Aorta (tissue), 5 donors: ENCODE measurements around the gene TMEFF1. TPM values are rescaled to one million over a fixed set of nuclear protein-coding genes. Genes with fewer than 3 reads are reported as not detected.
"Not testable (repeated sequence)": the region's sequence is repeated elsewhere in the genome, so short reads cannot be mapped to it uniquely, and the experiment has no call there.

ENCODE experiments used
- ATAC-seq: fragments of 200-7000 bp; cut with Tn5 transposase; one replicate; pipeline ENCODE4 v1.9.1; 2022; ENCODE audit warnings: moderate library complexity; ENCODE audit not compliant: low FRiP score
- DNase-seq, 2 donors: peaks; one replicate each; pipeline ENCODE4 v3.0.0-alpha.2; 2020
- H3K27ac ChIP-seq, 2 donors: one replicate each; pipeline ENCODE4 v1.5.1; 2013; ENCODE audit warnings: low read length in 2 of 2, mild to moderate bottlenecking in 2 of 2, moderate library complexity in 2 of 2, control low read depth in 1 of 2, inconsistent platforms in 1 of 2, low read depth in 1 of 2
- H3K27me3 ChIP-seq, 2 donors: one replicate each; pipeline ENCODE4 v1.6.1; 2013; ENCODE audit warnings: control low read depth in 1 of 2, low read length in 1 of 2, mild to moderate bottlenecking in 1 of 2, moderate library complexity in 1 of 2; ENCODE audit not compliant: insufficient read depth in 2 of 2, control insufficient read depth in 1 of 2
- H3K36me3 ChIP-seq, 2 donors: one replicate each; pipeline ENCODE4 v1.6.1; 2013; ENCODE audit warnings: control low read depth in 1 of 2, low read length in 1 of 2, mild to moderate bottlenecking in 1 of 2; ENCODE audit not compliant: insufficient read depth in 2 of 2, control insufficient read depth in 1 of 2
- H3K4me1 ChIP-seq, 2 donors: one replicate each; pipeline ENCODE4 v1.6.1; 2013; ENCODE audit warnings: low read length in 2 of 2, control low read depth in 1 of 2, mild to moderate bottlenecking in 1 of 2, moderate library complexity in 1 of 2; ENCODE audit not compliant: insufficient read depth in 2 of 2, control insufficient read depth in 1 of 2
- H3K4me3 ChIP-seq, 2 donors: one replicate each; pipeline ENCODE4 v1.5.1; 2013; ENCODE audit warnings: low read length in 2 of 2, control low read depth in 1 of 2, mild to moderate bottlenecking in 1 of 2
- H3K9me3 ChIP-seq: one replicate; pipeline ENCODE4 v1.6.1; 2013; ENCODE audit warnings: mild to moderate bottlenecking, low read length; ENCODE audit not compliant: control insufficient read depth
- WGBS, 2 donors: extraction: QIAGEN DNeasy Blood & Tissue Kit; methylation state at CpG; one replicate each; pipeline ENCODE4 v1.1.7; 2013; 5-methylcytosine and 5-hydroxymethylcytosine counted together
- intact Hi-C, 2 donors: fragments of 100-400 bp; cut with DNase I; formaldehyde crosslinking; loops; one replicate each; pipeline versions ENCODE4 v1.14.2 to v1.15.0; 2022
- polyA plus RNA-seq, 2 donors: library from polyadenylated mRNA; stranded (reverse); fragments of 200-250 nt; gene quantifications; one replicate each; pipeline ENCODE4 v1.2.3, GENCODE V29; 2013
- total RNA-seq, 2 donors: library from RNA; stranded (reverse); fragmentation: NEBNext Ultra II Directional; extraction: Animal tissue kit (Norgen Biotek cat#: 25700); gene quantifications; one replicate each; pipeline ENCODE4 v1.2.1, GENCODE V29; 2021
- donor health status: healthy with polysubstance abuse.
- donor health status: Bipolar disorder and iron deficiency.
- donor health status: DM: no; HTN: no; CAD: no.
- donor health status: DM: no; HTN: no; CAD: no.
- donor health status: DM: yes; HTN: yes; CAD: no.

The TMEFF1 gene
- total and polyA plus RNA-seq, 4 donors: 0.27 to 0.78 TPM; not detected in 2

DNA sequence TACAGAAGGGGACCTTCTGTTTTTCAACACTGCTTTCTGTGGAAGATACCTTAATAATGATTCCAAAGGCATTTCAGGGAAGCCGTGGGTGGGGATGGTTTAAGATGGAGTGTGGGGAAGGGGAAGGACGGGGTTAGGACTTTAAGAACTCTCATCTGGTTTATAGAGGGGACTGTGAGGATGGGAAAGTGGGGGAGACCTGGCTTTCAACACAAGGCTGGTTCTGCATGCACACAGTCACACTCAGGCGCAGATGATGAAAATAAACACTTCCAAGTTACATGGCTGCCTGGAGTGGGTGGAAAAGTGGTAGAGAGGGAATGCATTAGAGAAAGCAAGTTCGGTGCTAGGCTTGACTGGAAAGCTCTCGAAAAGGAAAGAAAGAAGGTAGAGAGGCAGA, 41.1 kb upstream of the TMEFF1 start:
- Histone ChIP-seq H3K9me3 (peaks cover 1% of the 10 kb centered on the region), H3K27me3 (no peaks in the 10 kb centered on the region), H3K4me1 (peaks cover 0 to 4% of the 10 kb centered on the region in 2 donors), H3K27ac (no peak overlapping the region), H3K4me3 (no peak overlapping the region), H3K36me3 (peaks cover 0 to 1% of the 10 kb centered on the region in 2 donors)
- whole genome bisulfite sequencing, 2 donors: 95 to 97% methylated on average over 5 of the region's 5 CpGs
- no peak for ATAC-seq
- intact Hi-C loops: loop anchor here in 1 of 2 donors (10.0 kb wide), 1 partner anchor 163 kb away; no protein-coding TSS in a partner anchor
- no peak for DNase-seq

DNA sequence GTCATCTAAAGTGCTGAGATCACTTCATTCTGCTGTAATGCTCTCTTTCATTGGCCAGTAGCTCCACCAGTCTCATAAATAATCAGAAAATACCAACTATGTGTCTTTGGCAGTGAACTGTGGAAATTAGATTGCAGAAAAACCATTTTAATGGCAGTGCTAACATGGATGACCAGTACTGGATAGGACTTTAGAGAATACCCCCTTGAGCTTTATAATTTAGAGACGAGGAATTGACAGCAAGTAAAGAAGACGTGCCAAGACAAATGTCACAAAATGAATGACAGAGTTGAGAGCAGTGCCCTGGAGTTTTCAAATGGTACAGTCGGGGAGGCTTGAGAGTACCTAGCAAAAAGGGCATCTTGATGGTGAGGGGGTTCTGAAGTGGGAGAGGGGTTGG, 40.2 kb upstream of the TMEFF1 start:
- Histone ChIP-seq H3K4me3 (no peak overlapping the region), H3K4me1 (peaks cover 0 to 4% of the 10 kb centered on the region in 2 donors), H3K36me3 (peaks cover 0 to 1% of the 10 kb centered on the region in 2 donors), H3K9me3 (peaks cover 1% of the 10 kb centered on the region), H3K27me3 (no peaks in the 10 kb centered on the region), H3K27ac (no peak overlapping the region)
- intact Hi-C loops: loop anchor here in 1 of 2 donors (10.0 kb wide), 1 partner anchor 162 kb away; no protein-coding TSS in a partner anchor
- DNase-seq (no peak), ATAC-seq (no peak)
- 83 to 87% methylated on average over 3 of the region's 3 CpGs for WGBS, 2 donors

DNA sequence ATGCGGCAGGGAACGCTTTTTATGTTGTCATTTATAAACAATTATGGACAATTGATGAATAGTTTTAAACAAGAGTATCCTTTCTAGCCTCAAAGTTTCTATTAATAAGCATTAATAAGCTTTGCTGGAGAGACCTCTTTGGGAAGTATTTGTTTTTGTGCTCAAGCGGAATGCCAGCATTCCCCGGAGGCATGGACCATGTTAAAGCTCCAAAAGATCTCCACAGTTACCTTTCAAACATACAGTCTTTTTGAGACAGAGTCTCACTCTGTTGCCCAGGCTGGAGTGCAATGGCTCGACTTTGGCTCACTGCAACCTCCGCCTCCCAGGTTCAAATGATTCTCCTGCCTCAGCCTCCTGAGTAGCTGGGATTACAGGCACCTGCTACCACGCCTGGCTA, 36.4 kb upstream of the TMEFF1 start:
- H3K27ac ChIP-seq: no peak overlapping the region
- H3K4me1 ChIP-seq: peaks cover 0 to 1% of the 10 kb centered on the region in 2 donors
- 61 to 67% methylated on average over 7 of the region's 7 CpGs for WGBS, 2 donors
- H3K27me3 ChIP-seq: no peaks in the 10 kb centered on the region
- ATAC-seq (no peak), DNase-seq (no peak)
- no peak overlapping the region for H3K4me3 ChIP-seq
- peaks cover 0 to 1% of the 10 kb centered on the region in 2 donors for H3K36me3 ChIP-seq
- H3K9me3 ChIP-seq: peaks cover 1% of the 10 kb centered on the region
- intact Hi-C loops: loop anchor here (5.0 to 10.0 kb wide), 2 partner anchors 84 to 158 kb away; partner anchors contain the start of gene TEX10 (in 1 of the 2)

DNA sequence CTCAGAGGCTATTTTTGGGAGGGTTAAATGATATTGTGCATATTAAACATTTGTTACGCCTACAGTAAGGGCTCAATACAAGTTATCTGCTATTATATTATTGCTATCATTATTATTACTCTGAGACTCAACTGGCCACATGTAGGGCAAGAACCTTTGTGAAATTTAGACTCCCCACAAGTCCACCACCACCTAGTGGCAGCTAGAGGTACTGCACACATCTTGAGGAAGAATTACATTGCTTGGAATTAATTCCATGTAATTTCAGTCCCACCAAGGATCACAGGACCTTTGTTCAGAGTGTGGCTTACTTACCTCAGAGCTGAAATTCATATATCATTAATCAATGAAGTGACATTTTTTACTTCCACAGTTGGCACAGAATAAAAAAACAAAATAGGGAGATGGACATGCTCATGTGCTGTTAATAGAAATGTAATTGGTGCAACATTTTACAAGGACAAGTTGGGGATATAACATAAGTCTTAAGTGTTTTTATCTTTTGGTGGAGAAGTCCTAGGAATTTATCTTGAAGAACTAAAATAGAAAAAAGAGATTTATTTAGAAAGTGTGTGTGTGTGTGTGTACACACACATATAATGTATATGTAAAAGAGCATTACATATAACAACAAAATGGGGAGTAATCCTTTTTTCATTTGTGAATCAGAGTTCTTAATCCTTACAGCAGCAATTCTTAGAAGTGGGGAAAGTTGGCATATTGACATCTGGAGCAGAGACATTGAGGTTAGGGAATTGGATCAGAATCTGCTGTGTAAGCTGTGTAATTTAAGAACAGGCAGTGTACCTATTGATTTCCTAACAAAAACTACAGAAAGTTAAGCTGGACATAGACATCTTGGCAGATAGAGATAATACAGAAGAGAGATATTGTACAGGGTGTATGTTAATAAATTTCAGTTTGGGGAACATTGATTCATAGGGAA, 34.8 kb upstream of the TMEFF1 start:
- Histone ChIP-seq H3K36me3 (peaks cover 0 to 1% of the 10 kb centered on the region in 2 donors), H3K4me3 (no peak overlapping the region), H3K9me3 (peaks cover 1% of the 10 kb centered on the region), H3K27me3 (no peaks in the 10 kb centered on the region), H3K4me1 (peaks cover 0 to 1% of the 10 kb centered on the region in 2 donors), H3K27ac (no peak overlapping the region)
- DNase-seq (peak; percentile 75 to 79), ATAC-seq (peak; percentile 68)
- 91% methylated on average over 1 of the region's 1 CpG for WGBS, 2 donors
- intact Hi-C loops: loop anchor here (5.0 to 10.0 kb wide), 2 partner anchors 86 to 157 kb away; partner anchors contain the start of gene TEX10 (in 1 of the 2)

DNA sequence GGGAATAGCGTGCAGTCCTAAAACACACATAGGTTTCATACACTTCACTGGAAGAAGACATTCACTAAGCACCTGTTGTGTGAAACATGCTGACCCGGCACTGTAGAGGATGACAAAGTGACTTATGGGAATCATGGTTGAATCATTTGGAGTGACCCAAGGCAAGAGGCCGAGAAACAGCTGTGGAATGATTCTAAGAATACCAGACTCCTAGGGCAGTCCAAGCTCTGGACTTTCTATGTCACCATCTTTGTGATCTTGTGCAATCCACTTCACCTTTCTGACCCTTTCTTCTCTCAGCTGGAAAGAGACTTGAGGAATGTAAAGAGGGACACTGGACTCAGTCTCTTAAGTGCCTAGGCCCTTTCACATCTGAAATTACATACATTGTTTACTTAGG, 32.9 kb upstream of the TMEFF1 start:
- Histone ChIP-seq H3K36me3 (peaks cover 0 to 5% of the 10 kb centered on the region in 2 donors), H3K27me3 (no peaks in the 10 kb centered on the region), H3K4me3 (no peak overlapping the region), H3K27ac (no peak overlapping the region), H3K9me3 (peaks cover 1% of the 10 kb centered on the region), H3K4me1 (no peaks in the 10 kb centered on the region)
- intact Hi-C loops: no loop called here
- no peak for ATAC-seq
- no peak for DNase-seq
- WGBS, 2 donors: 81 to 85% methylated on average over 3 of the region's 3 CpGs

DNA sequence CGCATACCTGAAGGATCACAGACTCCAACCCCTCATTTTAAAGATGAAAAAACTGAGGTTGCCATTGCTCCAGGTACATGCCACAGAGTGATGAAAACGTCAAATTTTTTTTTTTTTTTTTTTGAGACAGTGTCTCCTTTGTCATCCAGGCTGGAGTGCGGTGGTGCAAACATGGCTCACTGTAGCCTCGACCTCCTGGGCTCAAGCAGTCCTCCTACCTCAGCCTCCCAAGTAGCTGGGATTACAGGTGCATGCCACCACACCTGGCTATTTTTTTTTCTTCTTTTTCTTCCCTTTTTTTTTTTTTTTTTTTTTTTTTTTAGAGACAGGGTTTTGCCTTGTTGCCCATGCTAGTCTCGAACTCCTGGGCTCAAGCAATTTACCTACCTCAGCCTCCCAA, 32.5 kb upstream of the TMEFF1 start:
- H3K9me3 ChIP-seq, intact Hi-C loops: not testable (repeated sequence)
- WGBS, 2 donors: 93 to 94% methylated on average over 5 of the region's 5 CpGs

DNA sequence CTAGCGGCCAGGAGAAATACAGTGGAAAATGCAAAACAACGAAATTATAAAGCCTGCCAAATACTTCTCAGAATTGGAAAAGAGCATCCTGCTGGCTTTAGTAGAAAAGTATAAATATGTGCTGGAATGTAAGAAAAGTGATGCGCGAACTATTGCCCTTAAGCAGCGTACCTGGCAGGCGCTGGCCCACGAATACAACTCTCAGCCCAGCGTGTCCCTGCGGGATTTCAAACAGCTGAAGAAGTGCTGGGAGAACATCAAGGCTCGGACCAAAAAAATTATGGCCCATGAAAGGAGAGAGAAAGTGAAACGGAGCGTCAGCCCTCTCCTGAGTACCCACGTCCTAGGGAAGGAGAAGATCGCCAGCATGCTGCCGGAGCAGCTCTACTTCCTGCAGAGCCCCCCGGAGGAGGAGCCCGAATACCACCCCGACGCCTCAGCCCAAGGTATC, 31.0 kb upstream of the TMEFF1 start:
- intact Hi-C loops: no loop called here
- Histone ChIP-seq H3K36me3 (peaks cover 0 to 4% of the 10 kb centered on the region in 2 donors), H3K4me1 (no peaks in the 10 kb centered on the region), H3K9me3 (no peaks in the 10 kb centered on the region), H3K4me3 (peak overlapping the region in 1 of 2 donors; percentile 2), H3K27ac (peak overlapping the region in 1 of 2 donors; percentile 51), H3K27me3 (no peaks in the 10 kb centered on the region)
- no peak for DNase-seq
- 26 to 47% methylated on average over 19 of the region's 19 CpGs for WGBS, 2 donors
- peak; percentile 39 for ATAC-seq

More for the DNA sequence above, 32.5 kb upstream of the TMEFF1 start:
- not testable (repeated sequence) for H3K36me3 ChIP-seq, H3K4me1 ChIP-seq, H3K4me3 ChIP-seq, DNase-seq, H3K27ac ChIP-seq, ATAC-seq, H3K27me3 ChIP-seq

DNA sequence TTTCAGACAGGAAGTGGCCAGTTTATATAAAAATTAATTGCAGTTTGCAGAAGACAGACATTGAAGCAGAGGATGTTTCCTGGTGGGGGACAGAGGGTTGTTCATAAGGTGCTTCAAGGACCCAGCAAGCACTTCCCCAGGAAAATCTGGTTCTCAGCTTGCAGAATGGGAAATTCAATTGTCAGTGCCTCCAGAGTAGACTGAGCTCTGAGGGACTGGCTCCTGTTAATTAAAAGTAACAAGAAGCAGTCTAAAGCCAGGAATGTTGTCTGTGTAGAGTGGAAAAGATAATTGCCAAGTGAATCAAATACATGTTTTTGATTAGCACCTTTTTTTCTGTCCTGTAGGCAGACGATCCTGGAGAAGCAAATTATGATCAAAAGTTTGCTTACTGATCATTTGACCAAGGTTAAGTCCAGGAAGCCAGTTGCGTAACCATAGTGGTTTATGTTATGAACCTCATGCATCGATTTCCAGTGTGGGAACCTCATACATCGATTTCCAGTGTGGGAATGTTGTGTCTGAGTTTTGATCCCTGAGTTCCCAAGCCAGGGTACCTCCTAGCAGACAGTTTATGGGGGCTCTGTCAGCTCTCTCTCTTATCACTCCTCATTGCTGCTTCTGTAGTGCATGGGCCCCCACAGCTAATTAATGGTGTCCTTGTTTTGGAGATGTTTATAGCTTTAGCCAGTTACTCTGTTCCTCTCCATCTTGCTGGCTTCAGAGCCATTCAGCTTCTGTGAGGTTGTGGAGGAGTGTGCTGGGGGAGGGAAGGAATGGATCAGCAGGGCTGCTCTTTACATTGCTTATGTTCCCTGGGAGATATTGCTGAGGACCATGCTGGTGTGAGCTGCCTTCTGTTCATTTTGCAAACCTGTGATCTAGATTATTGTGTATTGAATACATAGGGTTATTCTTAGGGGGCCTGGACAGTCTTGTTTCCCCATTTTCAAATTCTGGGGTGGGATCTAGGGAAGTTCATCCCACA, 28.9 kb upstream of the TMEFF1 start:
- DNase-seq: no peak
- no peaks in the 10 kb centered on the region for H3K9me3 ChIP-seq
- peaks cover 0 to 4% of the 10 kb centered on the region in 2 donors for H3K36me3 ChIP-seq
- H3K27ac ChIP-seq: no peak overlapping the region
- no peak overlapping the region for H3K4me3 ChIP-seq
- no peaks in the 10 kb centered on the region for H3K4me1 ChIP-seq
- ATAC-seq: no peak
- WGBS, 2 donors: 83 to 85% methylated on average over 4 of the region's 4 CpGs
- intact Hi-C loops: no loop called here
- H3K27me3 ChIP-seq: no peaks in the 10 kb centered on the region
